ENCODE results near the gene IGSF8.

Gene IGSF8

GRCh38 chr1:160097911-160098851 lies at the start of gene IGSF8:
Gene IGSF8, minus strand, starts transcription at chr1:160098619. Its CDS starts 147 bp downstream, at chr1:160098472.
- FAIRE-seq (no peak), DNase-seq (ENCODE audit: insufficient read length, low spot score) (peak; percentile 94)
- TF ChIP-seq POLR2A (IDR thresholded peaks at IDR 0.05; ENCODE audit: low read depth, low read length): peak; percentile 42; the same call in 1 of the 2 replicates

GRCh38 chr1:160148121-160148520 lies 49.7 kb upstream of the IGSF8 start:
- FAIRE-seq (no peak), DNase-seq (ENCODE audit: insufficient read length, low spot score) (no peak)
- no peak for TF ChIP-seq POLR2A (IDR thresholded peaks at IDR 0.05; ENCODE audit: low read depth, low read length)

GRCh38 chr1:160146107-160146506 lies 47.7 kb upstream of the IGSF8 start:
- TF ChIP-seq POLR2A (IDR thresholded peaks at IDR 0.05; ENCODE audit: low read depth, low read length): no peak
- DNase-seq (ENCODE audit: insufficient read length, low spot score) (no peak), FAIRE-seq (no peak)

GRCh38 chr1:160144921-160145320 lies 46.5 kb upstream of the IGSF8 start:
- FAIRE-seq: no peak
- TF ChIP-seq POLR2A (IDR thresholded peaks at IDR 0.05; ENCODE audit: low read depth, low read length): no peak
- DNase-seq (ENCODE audit: insufficient read length, low spot score): no peak

GRCh38 chr1:160143695-160144094 lies 45.3 kb upstream of the IGSF8 start:
- no peak for TF ChIP-seq POLR2A (IDR thresholded peaks at IDR 0.05; ENCODE audit: low read depth, low read length)
- DNase-seq (ENCODE audit: insufficient read length, low spot score) (no peak), FAIRE-seq (no peak)

GRCh38 chr1:160139840-160140239 lies 41.4 kb upstream of the IGSF8 start:
- FAIRE-seq (no peak), DNase-seq (ENCODE audit: insufficient read length, low spot score) (no peak)
- no peak for TF ChIP-seq POLR2A (IDR thresholded peaks at IDR 0.05; ENCODE audit: low read depth, low read length)

GRCh38 chr1:160137216-160137862 lies 38.9 kb upstream of the IGSF8 start:
- DNase-seq (ENCODE audit: insufficient read length, low spot score): no peak
- no peak for FAIRE-seq
- no peak for TF ChIP-seq POLR2A (IDR thresholded peaks at IDR 0.05; ENCODE audit: low read depth, low read length)

- no peak for DNase-seq (ENCODE audit: insufficient read length, low spot score)
- no peak for TF ChIP-seq POLR2A (IDR thresholded peaks at IDR 0.05; ENCODE audit: low read depth, low read length)
- no peak for FAIRE-seq
These were observed 38.4 kb upstream of the IGSF8 start for GRCh38 chr1:160136926-160137200.

GRCh38 chr1:160136121-160136925 lies 37.9 kb upstream of the IGSF8 start:
- no peak for TF ChIP-seq POLR2A (IDR thresholded peaks at IDR 0.05; ENCODE audit: low read depth, low read length)
- FAIRE-seq (no peak), DNase-seq (ENCODE audit: insufficient read length, low spot score) (no peak)

- FAIRE-seq: no peak
- TF ChIP-seq POLR2A (IDR thresholded peaks at IDR 0.05; ENCODE audit: low read depth, low read length): no peak
- no peak for DNase-seq (ENCODE audit: insufficient read length, low spot score)
These were observed 36.6 kb upstream of the IGSF8 start for GRCh38 chr1:160134791-160135572.

- DNase-seq (ENCODE audit: insufficient read length, low spot score): no peak
These were observed 35.8 kb upstream of the IGSF8 start for GRCh38 chr1:160133990-160134770.

GRCh38 chr1:160131803-160132565 lies 33.6 kb upstream of the IGSF8 start:
- no peak for TF ChIP-seq POLR2A (IDR thresholded peaks at IDR 0.05; ENCODE audit: low read depth, low read length)
- DNase-seq (ENCODE audit: insufficient read length, low spot score) (no peak), FAIRE-seq (no peak)

More at GRCh38 chr1:160133990-160134770, 35.8 kb upstream of the IGSF8 start:
- no peak for TF ChIP-seq POLR2A (IDR thresholded peaks at IDR 0.05; ENCODE audit: low read depth, low read length)
- FAIRE-seq: no peak

Data from H54 (cell line).